Epidermal melanocyte (primary cell): ENCODE data around the gene ZNF792.
"Not testable (repeated sequence)": the region's sequence is repeated elsewhere in the genome, so short reads cannot be mapped to it uniquely, and the experiment has no call there.

ENCODE experiments used
- DNase-seq: peaks from one replicate; pipeline ENCODE4 v3.0.0; 2011; ENCODE audit warnings: low spot score; ENCODE audit not compliant: insufficient read length

ZNF792 gene

DNA sequence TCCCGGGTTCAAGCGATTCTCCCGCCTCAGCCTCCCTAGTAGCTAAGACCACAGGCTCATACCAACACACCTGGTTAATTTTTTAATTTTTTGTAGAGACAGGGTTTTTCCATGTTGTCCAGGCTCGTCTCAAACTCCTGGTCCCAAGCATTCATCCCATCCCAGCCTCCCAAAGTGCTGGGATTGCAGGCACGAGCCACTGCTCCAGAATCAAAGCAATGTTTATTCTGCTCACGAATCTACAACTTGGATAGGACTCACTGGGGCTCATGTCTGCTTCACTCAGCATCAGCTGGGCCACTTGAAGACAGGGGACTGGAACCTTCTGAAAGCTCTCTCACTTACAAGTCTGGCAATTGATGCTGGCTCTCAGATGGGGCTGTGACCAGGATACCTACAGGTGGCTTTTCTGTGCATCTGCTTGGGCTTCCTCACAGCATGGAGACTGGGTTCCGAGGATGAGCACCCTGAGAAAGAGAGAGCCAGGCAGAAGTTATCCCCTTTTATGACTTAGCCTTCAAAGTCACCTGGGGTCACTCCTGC is 8.2 kb upstream of the ZNF792 start:
- DNase-seq = no peak

DNA sequence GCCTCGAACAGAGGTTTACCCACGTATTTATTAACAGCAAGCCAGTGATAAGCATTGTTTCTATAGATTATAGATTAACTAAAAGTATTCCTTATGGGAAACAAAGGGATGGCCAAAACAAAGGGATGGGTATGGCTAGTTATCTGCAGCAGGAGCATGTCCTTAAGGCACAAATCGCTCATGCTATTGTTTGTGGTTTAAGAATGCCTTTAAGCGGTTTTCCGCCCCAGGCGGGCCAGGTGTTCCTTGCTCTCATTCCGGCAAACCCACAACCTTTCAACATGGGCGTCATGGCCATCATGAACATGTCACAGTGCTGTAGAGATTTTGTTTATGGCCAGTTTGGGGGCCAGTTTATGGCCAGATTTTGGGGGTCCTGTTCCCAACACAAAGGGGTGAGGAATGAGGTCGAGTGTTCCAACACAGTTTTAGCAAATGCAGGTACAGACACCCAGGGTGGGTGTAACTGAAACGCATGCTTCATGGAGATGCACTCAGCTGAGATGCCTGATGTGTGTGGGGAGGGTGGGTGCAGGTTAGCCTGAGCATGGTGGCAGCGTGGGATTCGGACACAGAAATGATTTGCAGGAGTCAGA is 6.3 kb upstream of the ZNF792 start:
- DNase-seq = not testable (repeated sequence)

DNA sequence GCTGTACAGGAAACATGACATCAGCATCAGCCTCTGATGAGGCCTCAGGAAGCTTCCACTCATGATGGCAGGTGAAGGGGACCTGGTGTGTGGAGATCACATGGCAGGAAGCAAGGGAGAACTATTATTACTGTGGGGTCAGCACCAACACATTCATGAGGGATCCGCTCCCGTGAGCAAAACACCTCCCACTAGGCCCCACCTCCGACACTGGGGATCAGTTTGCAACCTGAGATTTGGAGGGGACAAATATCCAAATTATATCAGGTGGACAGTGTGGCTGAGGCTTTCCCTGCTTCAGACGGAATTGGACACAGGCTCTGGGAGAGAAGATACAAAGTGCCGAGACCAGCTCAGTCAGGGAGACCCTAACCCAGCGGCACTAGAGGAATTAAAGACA is 5.7 kb upstream of the ZNF792 start:
- no peak for DNase-seq

DNA sequence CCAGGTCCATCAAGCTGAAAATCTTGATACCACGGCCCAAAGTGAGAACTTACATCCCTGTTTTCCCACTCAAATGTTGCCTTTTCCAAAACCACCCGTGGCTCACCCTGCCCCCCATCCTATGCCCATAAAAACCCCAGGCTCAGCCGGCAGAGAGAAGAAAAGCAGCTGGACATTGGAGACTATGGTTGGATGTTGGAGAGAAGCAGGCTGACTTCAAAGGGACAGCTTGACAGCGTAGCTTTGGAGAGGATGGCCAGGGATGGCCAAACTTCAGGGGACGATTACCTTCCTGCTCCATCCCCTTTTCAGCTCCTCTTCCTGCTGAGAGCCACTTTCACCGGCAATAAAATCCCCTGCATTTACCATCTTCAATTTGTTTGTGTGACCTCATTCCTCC is 3.5 kb upstream of the ZNF792 start:
- no peak for DNase-seq

DNA sequence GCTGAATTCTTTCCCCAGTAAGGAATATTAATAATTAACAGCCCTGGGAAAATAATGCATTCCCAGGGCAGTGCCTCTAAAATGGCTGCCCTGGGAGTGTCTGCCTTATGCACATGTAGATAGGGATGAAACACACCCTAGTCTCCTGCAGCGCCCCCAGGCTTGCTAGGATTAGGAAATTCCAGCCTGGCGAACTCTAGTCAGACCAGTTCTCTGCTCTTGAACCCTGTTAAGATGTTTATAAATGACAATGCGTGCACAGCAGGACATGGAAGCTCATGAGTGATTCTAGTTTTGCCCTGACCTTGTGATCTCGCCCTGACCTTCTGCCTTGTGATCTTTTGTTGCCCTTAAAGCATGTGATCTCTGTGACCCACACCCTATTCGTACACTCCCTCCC is 1.5 kb upstream of the ZNF792 start:
- not testable (repeated sequence) for DNase-seq

DNA sequence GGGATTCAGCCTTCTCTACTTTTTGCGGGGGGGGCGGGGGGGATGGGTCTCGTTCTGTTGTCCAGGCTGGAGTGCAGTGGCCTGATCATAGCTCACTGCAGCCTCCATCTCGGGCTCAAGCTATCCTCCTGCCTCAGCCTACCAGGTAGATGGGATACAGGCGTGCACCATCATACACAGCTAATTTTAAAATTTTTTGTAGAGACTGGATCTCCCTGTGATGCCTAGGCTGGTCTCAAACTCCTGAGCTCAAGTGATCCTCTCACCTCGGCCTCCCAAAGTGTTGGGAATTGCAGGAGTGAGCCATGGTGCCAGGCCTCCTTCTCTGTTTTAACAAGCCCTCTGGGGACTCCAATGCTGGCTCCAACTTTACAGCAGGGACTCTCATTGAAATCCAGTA is 569 bp upstream of the ZNF792 start:
- no peak for DNase-seq

DNA sequence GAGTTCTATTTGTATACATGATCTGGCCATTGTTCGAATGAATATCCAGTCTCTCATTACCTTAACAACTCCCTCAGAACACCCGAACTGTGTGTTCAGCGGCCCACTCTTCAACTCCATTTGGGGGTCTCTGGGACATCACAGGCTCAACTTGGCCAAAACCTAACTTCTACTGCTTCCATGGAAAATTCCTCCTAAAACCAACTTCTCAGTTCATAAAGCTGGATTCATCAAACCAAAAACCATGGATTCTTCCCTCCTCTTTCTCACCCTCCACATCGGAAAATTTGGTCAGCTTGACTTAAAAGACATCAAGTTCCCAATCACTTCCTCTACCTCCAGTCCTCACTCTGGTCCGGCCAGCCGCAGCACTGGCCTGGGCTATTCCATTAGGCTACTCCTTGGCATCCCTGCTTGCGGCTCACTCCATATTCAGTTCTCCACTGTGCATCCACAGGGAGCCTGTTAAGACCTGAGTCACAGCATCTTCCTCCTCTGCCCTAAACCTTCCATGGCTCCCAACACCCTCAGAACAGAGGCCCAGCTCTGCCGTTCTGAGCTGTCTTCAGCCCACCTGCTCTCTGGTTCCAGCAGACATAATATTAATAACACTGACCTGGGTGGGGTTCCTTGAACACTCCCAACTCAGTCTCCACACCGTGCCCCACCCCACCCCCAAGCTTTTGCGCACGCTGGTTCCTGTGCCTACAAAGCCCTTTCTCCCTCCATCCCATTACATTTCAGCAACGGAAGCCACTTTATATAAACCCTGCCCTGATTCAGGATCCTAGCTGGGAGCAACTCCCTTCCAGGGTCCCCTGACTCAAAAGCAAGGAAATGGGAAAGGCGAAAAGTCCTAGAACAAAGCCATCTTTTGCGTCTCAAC is 1.1 kb downstream of the ZNF792 start:
- no peak for DNase-seq

DNA sequence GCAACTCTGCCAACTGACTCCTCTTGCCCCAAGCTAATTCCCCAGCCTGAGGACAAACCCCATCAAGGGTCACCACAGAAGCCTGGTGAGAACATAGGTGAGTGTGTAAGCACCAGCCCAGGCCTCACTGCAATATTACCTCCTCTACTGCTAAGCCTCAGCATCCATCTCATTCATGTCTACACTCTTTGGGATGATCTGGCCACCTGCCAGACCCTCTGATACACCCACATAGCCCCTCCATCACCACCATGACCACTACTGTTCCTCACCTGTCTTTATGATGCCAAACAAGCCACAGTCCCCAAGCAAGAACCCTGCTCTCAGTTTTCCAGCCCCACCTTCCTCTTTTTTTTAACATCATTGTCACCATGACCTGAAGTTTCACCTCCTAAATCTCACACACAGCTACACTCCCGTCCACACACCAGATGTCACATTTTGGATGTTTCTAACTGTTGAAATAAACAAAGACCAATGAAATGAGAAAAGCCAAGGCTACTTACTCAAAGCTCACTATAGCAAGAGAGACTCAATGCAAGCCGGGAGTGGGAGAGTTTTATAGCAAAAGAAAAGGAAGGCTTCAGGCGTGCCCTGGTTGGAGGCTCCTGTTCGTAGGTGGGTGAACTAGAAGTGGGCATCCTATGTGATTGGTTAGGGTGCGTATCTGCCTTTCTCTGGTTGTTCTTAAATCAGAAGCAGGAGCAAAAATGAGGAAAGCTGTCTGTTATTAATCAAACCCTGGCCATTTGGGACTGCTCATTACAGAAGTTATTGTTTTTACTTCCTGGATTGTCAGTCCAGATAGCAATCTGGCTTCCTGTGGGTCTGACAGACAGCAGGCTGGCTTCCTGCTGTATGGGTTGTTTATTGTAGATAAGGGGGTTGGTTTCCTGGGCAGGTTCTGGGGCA is 2.0 kb downstream of the ZNF792 start:
- no peak for DNase-seq

DNA sequence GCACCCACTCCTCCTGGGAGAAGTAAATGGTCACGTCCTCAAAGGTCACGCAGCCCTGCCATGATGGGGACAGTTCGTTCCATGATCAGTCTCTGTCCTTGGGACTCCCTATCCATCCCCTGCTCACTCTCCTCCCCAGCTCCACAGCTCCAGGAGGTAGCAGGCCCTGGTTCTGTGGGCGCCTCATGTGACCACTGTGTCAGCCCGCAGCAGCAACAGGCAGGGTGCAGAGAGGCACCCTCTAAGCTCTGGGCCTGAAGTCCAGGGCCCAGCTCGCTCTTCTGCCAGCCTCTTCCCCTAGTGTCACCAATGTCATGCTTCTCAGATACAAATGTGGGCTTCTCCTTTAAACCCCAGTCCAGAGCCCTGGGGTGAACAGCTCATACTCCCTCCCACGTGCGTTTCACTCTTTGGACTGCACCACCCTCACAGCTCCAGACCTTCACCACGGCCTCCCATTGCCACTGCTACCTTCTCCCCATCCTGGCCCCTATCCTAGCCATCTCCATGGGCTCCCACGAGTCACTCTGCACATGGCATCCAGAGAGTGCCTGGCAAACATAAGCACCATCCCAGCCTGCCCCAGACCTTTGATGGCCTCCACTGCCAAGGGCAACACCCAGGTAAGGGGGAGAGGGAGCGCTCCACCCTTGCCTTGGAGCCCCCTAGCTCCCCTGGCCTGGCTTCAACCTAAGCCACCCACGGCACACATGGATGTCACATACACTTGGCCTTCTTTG is 2.9 kb downstream of the ZNF792 start:
- DNase-seq = no peak

DNA sequence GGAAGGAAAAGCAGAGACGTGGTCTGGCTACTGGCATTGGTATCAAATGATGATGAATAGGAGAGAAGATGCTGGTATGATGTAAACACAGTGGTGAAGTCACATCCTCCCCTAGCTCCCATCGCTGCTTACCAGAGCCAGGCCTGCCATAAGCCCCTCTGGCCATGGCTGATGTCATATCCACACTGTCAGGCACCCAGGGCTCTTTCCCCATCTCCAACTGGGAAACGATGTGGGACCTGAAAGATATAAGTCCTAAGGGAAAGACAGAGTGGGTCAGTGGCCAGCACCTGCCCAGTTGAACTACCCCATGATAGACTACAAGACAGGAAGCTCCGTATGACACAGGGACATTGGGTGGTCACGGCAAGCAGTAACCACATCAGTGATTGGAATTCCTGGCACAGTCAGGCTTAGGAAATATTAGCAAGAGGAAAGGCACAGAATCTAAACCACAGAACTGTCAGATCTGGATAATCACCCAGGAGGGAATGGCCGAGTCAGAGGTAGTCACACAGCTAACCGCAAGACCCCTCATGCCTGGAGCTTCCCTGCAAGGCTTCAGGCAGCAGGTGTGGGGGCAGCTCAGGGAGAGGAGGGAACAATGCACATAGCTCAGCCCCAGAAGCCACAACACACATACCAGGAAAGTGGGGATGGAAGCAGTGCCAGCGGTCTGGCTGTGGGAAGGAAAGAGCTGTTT is 3.8 kb downstream of the ZNF792 start:
- DNase-seq = no peak

DNA sequence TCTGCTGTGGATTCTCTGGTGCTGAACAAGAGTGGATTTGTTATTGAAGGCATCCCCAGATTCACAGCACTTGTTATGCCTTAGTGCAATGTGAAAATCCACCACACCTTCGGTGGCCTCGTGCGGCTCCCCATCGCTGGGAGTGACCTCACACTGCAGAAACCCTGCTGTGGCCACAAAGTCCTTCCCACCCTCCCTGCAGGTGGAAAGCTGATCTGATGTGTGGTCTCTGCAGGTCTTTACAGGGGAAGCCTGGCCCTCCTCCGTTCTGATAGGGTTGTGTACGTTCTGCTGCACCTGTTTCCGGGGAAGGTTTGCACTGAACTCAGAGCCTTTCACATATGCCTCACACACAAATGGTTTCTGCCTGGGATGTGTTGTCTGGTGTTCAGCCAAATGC is 5.0 kb downstream of the ZNF792 start:
- no peak for DNase-seq

DNA sequence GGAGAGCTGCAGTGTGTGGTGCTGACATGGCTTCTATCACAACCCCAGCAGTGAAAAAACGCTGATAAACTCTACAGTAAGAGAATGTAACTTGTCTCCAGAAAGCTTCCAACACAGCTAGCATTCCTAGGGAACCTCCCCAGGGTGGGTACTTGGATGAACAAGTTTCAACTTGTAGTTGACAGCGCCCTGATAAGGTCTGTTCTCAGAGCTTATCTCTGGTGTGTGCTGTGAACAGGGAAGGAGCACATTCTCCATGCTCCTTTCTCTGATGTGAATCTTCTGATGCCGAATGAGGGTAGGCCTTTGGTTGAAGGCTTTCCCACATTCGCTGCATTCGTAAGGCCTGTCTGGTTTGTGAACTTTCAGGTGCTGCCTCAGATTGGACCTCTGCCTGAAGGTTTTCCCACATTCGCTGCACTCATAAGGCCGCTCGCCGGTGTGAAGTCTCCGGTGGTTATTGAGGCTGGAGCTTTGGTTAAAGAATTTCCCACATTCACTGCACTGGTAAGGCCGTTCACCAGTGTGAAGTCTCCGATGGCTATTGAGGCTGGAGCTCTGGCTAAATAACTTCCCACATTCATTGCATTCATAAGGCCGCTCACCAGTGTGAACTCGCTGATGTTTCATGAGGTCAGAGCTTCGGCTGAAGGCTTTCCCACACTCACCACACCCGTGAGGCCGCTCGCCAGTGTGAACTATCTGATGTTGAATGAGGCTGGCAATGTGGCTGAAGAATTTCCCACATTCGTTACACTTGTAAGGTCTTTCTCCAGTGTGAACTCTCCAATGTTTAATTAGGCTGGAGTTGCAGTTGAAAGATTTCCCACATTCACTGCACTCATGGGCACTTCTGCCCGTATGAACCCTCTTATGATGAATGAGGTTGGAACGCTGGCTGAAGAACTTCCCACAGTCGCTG is 5.9 kb downstream of the ZNF792 start:
- no peak for DNase-seq

DNA sequence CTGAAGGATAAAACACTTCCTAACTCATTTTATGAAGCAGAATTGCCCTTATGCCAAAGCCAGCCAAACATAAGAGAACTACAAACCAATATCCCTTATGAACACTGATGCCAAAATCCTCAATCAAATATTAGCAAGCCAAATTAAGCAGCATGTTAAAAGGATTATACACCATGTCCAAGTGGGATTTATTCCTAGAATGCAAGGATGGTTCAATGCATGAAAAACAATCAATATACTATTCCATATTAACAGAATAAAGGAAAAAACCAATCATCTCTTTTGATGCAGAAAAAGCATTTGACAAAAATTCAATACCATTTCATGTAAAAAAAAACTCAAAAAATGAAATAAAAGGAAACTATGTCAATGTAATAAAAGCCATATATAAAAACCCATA is 10.9 kb downstream of the ZNF792 start:
- DNase-seq = no peak

DNA sequence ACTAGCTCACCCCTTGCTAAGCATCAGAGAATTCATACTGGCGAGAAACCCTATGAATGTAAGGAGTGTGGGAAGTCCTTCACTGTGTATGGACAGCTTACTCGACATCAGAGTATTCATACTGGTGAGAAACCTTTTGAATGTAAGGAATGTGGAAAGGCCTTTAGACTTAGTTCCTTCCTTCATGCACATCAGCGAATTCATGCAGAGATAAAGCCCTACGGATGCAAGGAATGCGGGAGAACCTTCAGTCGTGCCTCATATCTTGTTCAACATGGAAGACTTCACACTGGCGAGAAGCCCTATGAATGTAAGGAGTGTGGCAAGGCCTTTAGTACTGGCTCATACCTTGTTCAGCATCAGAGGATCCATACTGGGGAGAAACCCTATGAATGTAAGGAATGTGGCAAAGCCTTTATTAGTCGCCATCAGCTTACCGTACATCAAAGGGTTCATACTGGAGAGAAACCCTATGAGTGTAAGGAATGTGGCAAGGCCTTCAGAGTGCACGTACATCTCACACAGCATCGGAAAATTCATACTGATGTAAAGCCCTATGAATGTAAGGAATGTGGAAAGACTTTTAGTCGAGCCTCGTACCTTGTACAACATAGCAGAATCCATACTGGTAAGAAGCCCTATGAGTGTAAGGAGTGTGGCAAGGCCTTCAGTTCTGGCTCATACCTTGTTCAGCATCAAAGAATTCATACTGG is 20.0 kb downstream of the ZNF792 start:
- DNase-seq = no peak

DNA sequence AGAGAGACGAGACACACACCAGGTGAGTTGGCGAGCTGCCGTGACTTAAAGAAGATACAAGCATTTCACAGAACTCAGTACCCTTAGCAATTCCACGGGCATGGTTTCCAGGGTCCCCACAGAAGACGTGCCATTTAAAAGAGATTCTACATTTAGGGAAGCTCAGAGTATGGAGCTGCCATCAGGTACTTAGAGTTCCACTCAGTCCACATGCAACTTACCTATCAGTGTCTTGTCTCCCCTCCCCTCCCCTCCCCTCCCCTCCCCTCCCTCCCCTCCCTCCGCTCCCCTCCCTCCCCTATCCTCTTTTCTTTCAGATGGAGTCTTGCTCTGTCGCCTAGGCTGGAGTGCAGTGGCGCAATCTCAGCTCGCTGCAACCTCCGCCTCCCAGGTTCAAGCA is 25.1 kb downstream of the ZNF792 start:
- DNase-seq = no peak

DNA sequence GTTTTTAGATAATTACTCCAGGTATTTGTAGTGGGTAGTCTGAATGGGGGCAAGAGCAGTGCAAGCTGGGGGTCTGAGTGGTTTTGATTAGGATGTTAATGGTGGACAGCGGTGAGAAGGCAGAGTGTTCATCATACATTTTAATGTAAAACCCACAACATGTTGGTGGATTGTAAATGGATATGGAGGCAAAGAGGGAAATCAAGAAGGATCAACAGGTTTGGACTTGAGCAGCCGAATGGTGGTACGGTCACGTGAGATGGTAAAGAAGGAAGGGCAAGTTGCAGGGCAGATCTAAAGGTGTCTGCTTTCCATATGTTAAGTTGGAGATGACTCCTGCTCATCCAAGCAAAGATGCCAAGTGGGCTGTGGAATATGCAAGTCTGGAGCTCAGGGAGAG is 27.8 kb downstream of the ZNF792 start:
- no peak for DNase-seq

DNA sequence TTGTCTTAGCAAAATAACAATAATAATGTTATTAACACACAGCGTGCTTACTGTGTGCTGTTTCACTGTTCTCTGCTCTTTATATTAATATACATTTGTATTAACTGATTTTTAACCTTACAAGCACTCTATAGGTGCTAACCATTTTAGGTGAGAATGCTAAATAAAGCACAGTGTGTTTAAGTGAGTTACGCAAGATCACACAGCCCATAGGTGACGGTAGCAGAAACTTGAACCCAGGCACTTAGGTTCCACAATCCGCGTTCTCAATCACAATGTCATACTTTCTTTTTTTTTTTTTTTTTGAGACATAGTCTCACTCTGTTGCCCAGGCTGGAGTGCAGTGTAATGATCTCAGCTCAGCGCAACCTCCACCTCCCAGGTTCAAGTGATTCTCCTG is 31.5 kb downstream of the ZNF792 start:
- DNase-seq = no peak

DNA sequence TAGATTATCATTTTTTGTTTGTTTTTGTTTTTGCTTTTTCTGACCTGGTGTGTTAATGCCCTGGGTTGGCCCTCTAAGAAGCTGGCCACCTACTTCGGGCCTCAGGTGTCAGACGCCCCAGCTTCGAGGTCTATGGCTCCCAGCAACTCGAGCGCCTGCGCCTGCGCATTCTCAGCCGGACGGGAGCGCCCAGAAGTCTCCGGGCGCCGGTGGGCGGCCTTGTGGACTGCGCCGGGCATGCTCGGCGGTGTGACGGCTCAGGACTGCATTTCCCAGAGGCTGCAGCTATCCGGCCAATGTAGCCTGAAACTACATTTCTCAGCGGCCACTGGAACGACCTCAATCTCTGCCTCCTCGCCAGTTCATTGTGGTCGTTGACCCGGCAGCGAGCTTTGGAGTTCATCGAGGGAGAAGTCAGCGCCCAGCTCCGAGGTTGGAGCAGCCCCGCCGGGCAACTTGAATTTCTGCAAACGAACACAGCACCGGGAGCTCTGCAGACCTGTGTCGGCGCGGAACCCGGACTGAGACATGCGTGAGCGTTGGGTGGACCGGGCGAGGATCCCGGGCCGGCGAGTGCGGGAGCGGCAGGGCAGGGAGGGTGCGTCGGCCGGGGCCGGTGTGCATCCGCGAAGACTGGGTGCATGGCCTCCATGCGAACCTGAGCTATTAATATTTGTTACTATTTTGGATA is 37.2 kb downstream of the ZNF792 start, which contains the start of gene ZNF30:
Gene ZNF30, plus strand, starts transcription at position 219 of the 691 bp plus-strand sequence. CDS start 3,045 bp downstream, outside the sequence.
- DNase-seq = peak; percentile 93
